A549 treated with ZK216348 at 1 μM for 4 hours (cell line): ENCODE data around the gene ZFYVE28. TPM values are rescaled to one million over a fixed set of nuclear protein-coding genes. Genes with fewer than 3 reads are reported as not detected.

Source experiments
- total RNA-seq: library from RNA; stranded (reverse); fragments of 200-300 nt; extraction: Qiagen RNA extraction; gene quantifications from 5 replicates; pipeline ENCODE4 v1.2.3, GENCODE V29; 2022; ENCODE audit warnings: low read depth

ZFYVE28 gene
- total RNA-seq = 1.4 to 3.1 TPM (median 2.7 TPM) in 5 replicates

GRCh38 chr4:2417765-2418649 is at the start of gene ZFYVE28:
Gene ZFYVE28, minus strand, starts transcription at chr4:2418645. Its CDS starts 322 bp downstream, at chr4:2418323.

DNA sequence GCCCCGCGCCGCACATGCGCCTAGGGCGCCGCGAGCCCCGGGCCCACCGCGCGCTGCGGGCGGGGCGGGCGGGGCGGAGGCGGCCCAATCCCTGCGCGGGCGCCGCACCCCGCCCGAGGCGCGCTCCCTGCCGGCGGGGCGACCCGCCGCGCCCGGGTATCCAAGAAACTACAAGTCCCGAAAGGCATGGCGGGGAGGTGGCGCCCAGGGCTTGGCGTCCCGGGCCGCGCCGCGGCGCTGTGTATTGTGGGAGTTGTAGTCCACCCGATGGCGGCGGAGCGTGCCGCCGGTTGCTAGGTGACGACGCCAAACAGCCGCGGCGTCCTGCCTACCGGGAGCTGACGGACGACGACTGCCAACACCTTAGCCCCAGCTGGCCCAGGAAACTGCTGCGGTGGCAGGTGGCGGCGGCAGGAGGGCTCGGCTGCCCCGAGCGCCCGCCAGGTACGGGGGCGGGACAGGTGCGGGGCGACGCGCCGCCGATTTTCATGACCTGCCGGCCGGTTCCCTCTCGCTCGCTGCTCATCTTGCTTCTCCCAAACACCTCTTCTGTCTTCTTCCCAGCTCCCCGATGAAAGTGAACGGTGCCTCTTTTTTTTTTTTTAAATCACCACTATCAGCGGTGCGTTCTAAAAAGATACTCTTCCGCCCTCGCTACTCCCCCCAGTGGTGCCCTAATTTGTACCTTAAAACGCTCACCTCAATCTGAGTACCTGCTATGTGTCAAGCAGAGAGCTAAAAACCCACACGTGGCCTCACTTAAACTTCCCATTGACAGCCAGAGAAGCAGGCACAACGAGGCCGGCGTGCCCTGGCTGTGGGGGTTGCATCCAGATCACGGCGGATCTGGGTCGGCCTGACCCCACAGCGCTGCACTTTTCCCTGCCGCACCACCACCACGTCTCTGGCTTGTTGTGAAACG is 466 bp upstream of the ZFYVE28 start, which contains the start of gene CFAP99:
Gene CFAP99, plus strand, starts transcription at position 306 of the 922 bp plus-strand sequence.

DNA sequence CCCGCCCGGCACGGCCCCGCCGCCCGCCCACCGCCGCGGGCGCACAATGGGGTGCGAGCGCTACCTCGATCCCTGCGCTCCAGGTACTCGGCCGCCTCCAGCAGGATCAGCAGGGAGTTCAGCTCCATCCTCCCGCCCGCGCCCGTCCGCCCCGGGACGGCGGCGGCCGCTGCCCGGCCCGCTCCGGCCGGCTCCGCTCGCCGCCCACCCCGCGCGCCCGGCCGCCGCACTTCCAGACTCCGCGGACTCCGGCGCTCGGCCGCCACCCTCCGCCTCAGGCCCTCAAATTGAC is 156.6 kb downstream of the ZFYVE28 start, which contains the start of gene MXD4:
Gene MXD4, minus strand, starts transcription at position 257 of the 292 bp plus-strand sequence. Its CDS starts 129 bp downstream, at position 128.

DNA sequence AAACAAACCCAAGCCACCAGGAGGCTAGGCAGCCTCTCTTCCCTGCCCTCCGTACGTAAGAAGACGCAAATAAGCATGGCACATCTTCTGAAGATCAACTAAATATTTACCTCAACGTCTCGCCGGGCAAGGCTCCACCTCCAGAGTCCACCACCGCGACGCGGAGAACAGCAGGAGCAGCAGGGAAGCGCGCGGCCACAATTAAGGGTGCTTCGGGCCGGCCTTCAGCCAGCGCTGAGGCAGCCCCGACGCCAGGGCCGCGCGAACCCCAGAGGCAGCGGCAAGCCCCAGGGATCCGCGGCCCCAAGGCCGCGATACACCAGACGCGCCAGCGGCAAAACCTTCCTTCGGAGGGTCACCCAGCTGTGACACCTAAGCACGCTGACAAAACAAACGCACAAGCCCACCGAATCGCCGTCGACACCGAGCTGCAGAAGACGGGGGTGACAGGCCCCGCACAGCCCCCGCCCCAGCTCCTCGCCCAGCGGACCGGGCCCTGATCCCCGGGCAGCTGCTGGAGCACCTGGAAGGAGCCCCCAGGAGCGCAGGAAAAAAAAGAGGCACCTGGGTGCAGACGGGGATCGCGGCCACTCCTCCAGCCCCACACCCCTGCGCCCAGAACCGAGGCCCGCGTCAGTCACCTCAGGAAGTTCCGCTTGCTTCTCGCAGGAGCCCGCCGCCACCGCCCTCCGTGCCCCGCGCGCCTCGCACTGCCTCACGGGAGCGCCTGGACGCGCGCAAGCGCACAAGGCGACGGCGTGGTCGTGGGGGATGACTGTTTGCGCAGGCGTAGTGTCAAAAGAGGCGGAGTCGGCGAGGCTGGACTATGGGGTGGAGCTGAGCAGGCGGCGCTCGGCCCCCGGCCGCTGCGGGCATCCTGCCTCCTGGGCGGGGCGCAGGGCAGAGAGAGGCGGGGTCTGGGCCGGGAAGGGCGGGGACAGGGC is 176.8 kb downstream of the ZFYVE28 start, which contains the start of the genes HAUS3 and POLN:
Gene HAUS3, minus strand, starts transcription at position 712 of the 944 bp plus-strand sequence. CDS start 1,175 bp downstream, outside the sequence.
Gene POLN, minus strand, starts transcription at position 712 of the 944 bp plus-strand sequence. CDS start 12,890 bp downstream, outside the sequence.

Other genes with a start within 250 kb of the ZFYVE28 start
- gene HAUS3, start 176.5 kb downstream of the ZFYVE28 start, total RNA-seq = 4.6 to 8.5 TPM (median 7.8 TPM) in 5 replicates
- gene POLN, start 176.5 kb downstream of the ZFYVE28 start, total RNA-seq = 0.46 to 1.2 TPM (median 0.88 TPM) in 5 replicates
- 10.5 to 22.9 TPM (median 19.3 TPM) in 5 replicates for gene MXD4, start 156.5 kb downstream of the ZFYVE28 start, total RNA-seq
- gene CFAP99, start 310 bp upstream of the ZFYVE28 start, total RNA-seq = 0.19 to 0.51 TPM in 2 of 5 replicates, not detected in the others
- gene RNF4, start 50.5 kb upstream of the ZFYVE28 start, total RNA-seq = 57.9 to 93.1 TPM (median 61.4 TPM) in 5 replicates
- 6.6 to 10.2 TPM (median 9.6 TPM) in 5 replicates for gene FAM193A, start 118.0 kb upstream of the ZFYVE28 start, total RNA-seq